IPS DF 4.7 (cell line): ENCODE data around the gene IGF2BP2.

ENCODE experiments used
- DNase-seq: peaks from one replicate; pipeline ENCODE4 v3.0.0-alpha.2; 2013; ENCODE audit warnings: low spot score; ENCODE audit errors: extremely low read depth

IGF2BP2 gene

DNA sequence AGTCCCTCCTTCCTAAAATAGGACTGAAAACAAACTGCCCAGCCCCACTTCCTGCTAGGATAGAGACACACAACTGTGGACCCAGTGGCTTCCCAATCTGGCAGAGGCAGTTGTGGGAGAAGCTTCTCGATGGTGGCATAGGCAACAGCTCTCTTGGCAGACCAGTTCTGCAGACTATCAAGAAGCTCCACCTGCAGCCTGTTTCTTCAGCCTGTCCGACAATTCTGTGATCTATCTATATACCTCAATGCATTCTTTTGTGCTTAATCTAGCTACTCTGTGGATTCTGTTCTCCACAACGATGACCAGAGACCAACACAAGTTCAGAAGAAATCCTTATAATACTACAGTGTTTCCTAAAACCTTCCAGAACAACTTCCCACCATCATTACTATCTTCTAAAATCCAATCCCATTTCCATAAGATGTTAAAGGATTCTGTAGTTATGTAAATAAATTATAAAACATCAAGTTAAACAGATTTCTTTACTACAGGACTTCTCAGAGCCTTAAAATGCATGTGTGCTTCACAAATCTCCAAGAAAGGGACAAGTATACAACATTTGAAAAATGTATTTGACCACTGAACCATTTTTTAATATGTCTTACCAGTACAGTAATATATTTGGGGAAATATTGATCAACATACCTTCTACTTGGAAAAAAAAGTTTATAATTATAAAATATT is 57.7 kb downstream of the IGF2BP2 start:
- DNase-seq: no peak

DNA sequence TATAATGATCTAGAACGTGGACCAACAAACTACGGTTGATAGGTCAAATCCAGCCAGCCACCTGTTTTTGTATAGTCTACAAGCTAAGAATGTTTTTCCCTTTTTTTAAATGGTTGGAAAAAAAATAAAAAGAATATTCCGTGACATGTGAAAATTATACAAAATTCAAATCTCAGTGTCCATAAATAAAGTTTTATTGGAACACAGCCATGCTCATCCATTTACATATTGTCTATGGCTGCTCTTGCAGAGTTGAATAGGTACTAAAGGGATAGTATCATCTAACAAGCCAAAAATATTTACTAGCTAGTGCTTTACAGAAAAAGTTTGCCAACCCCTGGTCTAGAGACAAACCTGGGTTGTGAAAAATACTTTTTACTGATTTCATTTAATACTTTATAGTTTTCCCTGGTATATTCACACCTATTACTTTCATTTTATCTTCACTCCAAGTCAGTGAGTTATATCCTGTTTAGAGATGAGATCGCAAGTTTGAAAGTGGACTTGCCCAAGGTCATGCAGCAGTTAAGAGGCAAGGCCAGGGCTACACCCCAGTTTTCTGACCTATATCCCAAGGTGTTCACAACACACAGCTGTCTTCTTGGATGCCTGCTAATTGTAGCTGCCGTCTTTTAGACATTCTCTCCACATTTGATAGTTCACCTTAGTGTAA is 58.4 kb downstream of the IGF2BP2 start:
- DNase-seq: no peak

DNA sequence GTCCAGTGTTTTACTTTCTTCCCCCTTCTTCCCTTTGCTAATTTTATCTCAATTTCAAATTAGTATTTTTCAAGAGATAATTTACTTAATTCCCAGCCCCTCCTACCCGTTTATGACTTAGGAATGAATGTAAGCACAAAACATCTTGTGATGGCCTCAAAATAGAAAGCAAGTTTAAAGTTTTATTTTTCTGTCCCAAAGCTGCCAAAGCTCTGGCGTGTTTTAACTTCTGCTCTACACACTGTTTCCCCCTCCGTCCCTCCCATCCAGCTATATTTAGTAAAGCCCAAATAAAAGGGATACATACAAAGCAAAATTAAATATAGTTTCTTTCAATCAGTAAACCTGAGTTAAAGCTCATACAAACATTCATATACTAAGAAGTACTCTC is 59.9 kb downstream of the IGF2BP2 start:
- no peak for DNase-seq

DNA sequence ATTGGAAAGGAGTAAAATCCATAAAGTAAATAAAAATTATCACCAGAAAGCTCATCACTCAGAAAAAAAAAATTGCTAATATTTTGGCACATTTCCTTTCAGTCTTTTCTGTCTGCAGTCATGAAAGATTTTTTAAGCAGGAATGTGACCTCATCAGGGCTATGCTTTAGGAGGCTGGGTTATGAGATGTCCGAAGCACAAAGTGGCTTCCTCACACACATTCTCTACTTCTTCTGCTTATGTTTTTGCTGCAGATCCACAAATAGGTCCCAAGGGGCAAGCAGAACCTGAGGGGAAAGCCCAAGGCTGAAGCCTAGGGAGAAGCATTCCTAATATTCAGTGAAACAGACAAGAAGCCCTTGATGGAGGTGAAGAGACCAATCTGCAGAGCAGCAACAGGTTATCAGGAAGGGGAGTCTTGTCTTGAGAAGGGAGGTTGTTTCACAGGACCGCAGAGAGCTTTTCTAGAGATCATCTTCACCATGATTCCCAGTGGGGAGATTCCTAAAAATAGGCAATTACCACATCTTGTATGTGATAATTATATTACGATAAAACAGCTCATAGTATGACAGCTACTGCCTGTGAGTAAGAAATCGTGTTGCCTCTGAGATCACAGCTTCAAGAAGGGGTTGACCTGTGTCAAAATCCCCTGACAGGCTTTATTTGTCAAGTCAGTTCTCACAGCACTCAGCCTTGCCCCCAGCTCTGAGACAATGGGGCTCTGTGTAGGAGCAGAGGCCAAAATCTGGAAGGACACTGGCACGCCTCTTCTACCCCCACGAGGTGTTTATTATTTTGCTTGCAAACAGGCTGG is 60.5 kb downstream of the IGF2BP2 start:
- no peak for DNase-seq

DNA sequence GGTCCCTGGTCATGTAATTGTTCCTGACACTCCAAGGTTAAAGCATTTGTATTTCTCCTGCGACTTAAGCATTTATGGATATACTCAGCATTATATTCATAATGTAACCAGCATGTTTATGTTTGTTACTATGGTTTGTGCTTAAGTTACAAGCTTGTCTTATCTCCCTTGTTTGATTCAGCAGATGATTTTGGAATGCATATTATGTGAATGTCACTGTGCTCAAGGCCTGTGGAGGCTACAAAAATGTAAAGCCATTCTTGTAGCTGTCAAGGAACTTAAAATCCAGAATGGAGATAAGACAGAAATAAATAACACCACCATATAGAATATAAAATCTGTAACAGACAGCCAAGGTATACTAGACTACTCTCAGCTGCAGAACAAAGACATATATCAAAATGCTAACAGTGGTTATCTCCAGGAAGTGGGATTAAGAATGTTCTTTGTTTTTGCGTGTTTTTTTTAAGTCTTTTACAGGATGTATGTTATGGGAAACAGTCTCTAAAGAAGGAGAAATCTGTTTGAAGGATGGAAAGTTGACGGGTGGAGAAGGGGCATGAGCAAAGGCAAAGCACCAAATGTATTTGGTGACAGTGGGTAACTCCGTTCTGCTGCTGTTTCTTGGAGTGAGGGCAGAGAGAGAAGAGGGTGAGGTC is 61.4 kb downstream of the IGF2BP2 start:
- DNase-seq: no peak

DNA sequence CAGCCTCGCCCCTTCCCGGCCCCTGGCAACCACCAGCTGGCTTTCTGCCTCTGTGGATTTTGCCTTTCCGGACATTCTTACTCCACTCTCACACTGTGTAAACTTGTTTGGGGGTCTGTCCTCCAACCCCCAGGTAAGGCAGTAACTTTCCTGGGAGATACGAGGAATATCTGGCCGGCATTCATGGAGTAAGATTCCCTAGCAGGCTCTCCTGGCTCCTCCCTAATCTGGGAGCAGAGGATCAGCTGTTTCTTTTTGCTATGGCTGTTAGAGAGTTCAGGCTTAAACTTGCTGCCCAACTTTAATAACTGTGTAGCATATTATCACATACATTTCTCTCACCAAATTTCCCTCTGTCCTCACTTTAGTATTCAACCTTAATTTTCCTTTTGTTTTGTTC is 64.3 kb downstream of the IGF2BP2 start:
- DNase-seq: no peak

DNA sequence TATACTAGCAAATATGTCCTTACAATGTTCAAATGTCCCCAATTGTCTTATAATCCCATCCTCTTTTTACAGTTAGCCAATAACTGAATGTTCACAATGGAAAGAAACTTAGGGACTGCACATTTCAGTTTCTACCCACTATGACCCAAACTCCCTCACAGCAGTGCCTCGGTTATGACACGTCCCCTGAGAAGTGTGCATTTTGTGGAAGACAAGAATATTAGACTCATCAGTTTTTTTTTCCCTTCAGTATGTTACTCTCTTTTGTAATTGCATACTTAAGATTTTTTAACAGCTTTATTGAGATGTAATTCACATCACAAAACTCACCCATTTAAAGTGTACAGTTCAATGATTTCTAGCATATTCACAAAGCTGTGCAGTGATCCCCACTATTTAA is 64.8 kb downstream of the IGF2BP2 start:
- no peak for DNase-seq

DNA sequence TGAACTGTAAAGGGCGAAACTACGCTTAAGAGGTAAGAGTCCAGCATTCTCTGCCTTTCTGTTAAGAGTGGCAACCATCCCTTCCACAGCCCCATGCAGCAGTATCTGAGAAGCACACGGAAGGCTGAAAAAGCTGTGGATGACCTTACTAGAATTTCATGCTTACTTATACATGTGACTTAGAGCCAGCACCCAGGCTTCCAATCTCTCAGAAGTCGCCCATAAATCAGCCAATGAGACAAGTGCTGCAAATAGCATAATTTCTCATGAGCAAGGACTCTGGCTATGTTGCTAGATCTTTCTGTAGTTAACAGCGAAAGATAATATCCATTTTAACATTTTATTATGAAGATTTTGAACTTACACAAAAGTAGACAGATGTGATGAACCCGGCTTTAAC is 65.3 kb downstream of the IGF2BP2 start:
- no peak for DNase-seq

DNA sequence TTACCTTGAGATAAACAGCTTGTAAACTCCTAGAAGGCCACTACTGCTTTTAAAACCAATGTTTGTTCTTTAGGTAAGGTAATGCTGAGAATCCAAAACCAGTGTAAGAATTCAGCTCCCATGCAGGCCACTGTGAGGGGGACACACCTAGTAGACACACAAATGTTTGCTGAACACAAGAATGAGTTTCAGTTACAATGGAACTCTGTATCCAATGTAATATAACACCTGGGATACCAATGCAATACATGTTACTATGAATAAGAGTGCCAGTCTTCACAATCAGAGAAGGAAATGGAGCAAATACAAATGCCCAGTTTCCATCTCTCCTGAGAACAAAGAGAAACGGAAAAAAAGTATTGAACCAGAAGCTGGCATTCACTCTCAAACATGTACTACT is 65.9 kb downstream of the IGF2BP2 start:
- no peak for DNase-seq

DNA sequence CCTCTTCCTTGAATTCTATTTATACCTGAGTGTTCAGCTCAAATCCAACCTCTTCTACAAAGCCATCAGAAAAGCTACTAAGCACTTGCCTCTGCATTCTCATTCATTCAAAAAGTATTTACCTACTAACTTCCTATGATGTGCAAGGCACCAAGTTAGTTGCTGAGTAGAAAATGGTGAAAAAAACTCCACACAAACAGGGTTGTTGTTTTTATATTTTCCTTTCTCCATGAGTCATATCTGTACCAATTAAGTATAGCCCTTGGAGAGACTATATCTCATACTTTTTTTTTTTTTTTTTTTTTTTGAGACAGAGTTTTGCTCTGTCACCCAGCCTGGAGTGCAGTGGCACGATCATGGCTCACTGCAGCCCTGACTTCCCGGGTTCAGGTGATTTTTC is 67.7 kb downstream of the IGF2BP2 start:
- no peak for DNase-seq

DNA sequence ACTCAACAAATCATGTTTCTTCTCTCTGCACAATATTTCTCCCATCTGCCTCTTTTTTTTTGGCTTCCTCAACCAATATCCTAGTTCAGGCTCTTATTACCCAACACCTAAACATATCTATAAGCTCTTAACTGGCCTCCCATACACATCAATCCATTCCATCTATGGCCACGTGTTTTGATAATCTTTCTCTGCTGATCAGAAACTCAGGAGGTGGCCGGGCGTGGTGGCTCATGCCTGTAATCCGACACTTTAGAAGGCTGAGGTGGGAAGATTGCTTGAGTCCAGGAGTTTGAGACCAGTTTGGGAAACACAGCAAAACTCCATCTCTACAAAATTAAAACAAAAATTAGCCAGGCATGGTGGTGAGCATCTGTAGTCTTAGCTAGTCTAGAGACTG is 68.4 kb downstream of the IGF2BP2 start:
- DNase-seq: no peak

DNA sequence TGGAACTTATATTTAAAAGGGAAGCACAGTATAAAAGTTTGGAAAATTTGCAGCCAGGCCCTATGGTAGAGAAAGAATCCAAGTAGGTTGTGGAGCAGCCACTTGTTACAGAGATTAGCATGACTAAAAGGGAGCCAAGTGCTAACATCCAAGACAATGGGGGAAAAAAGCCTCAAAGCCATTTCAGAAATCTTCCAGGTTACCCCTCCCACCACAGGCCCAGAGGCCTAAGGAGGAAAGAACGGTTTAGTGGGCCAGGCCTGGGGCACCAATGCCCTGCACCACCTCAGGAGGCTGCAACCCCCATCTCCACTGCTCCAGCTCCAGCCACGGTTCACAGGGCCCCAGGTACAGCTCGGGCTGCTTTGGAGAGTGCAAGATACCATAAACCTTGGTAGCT is 69.9 kb downstream of the IGF2BP2 start:
- peak; percentile 62 for DNase-seq

DNA sequence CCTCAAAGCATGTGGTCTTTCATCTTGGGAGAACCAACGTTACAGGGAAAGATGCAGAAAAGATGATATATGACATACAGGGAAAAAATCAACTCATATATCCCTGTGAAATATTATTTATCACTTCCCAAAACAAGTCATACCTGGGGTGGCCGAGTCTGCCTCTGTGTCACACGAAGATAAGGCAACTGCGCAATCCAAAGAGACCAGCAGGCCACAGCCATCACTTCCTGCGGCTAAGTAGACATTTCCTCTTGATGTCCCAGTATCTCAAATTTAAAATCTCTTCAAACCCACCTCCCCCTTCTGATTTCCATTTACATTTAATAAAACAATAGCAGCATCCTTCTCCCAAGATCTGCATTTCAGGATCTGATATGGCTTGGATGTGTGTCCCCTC is 71.5 kb downstream of the IGF2BP2 start:
- DNase-seq: no peak

DNA sequence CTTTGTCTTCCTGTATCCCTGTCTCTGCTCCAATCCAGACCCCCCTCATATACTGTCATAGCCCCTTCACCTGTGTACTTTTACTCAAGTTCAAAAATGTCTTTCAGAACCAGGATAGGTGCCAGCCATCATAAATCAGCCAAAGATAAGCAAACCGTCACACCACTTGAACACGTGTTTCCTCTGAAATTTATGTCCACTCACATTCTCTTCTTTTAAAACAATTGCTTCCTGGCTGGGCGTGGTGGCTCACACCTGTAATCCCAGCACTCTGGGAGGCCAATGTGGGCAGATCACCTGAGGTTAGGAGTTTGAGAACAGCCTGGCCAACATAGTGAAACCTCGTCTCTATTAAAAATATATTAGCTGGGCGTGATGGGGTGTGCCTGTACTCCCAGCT is 74.1 kb downstream of the IGF2BP2 start:
- DNase-seq: no peak

DNA sequence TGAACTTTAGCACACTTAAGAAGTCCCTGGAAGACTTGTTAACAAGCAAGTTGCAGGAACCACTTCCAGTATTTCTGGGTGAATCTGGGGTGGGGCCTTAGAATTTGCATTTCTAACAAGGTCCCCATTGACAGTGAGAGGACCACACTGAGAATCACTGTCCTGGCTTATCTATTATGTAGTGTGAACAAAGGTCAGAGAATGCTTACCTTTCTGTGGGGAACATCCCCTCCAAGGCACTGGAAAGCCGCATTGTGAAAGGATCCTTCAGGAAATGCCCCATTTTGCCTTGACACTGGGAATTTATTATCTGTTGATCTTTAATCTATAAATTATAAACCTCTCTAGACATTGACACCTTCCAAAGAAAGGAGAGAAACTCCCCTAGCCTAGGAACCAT is 74.8 kb downstream of the IGF2BP2 start:
- no peak for DNase-seq

DNA sequence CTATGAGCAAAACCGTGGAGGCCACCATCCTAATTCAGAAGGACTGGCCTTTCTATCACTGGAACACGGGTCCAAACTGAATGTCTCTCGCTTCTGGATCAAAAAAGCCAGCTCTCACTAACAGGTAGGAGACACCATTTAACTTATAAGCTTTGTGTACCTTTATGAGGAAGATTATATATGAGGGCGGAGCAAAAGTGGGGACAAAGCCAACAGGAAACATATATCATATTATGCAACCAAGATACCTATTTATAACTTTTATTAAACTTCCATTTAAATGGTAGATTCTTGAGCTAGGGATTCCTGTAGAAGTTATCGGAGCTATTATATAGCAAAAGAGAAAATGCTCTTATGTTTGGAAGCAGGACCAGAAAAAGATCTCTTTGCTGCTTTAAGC is 78.4 kb downstream of the IGF2BP2 start:
- DNase-seq: no peak

DNA sequence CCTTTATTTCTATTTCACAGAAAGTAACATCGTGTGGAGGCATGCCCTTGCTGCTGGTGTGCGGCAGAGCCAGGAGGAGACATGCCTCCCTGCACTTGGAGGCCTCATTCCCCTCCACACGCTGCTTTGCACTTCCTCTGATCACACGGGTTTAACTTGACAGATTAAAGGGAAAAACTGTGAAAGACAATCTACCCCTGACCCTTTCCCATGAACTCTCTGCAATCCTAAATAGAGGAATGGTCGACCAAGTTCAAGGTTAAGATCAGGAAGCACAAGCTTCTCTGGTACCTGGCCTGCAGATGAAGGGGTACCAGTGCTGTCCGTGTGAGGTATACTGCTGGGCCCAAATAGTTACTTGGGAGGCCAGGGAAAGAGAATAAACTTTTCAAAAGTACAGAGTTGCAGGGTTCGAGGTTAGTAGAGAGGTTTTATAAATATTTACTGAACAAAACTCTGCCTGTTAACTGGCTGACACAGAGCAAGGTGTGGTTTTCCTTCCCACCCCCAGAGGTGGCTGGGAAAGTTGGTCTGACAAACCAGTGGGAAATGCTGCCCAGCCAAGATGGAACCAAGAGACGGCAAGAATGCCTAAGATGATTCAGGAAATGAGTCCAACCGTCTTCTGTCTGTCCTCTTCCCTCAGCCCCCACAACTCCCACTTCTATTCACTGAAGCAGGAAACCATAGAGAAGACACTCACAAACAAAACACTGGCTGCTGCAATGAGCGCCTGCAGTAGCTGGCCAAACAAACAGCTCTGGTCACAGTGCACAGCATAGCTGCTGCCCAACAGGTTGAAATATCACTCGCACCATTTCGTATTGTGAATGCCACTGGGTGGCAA is 79.6 kb downstream of the IGF2BP2 start:
- no peak for DNase-seq

DNA sequence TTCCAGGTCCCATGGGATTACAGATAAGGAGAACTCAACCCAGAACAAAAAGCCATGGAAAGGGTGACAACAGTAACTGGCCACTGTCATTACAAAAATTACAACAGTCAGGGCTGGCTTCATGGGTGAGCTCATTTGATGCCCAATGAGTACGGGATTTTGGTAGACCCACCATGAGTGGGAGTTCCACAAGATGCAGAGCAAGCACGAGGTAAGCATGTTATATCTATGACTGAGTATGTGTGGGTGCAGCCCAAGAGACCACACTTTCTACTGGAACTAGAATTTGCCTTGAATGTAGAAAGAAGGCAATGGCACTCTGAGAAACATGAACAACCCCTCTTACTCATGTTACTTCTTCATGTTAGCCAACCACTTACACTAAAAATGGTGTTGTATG is 83.3 kb downstream of the IGF2BP2 start:
- DNase-seq: no peak

DNA sequence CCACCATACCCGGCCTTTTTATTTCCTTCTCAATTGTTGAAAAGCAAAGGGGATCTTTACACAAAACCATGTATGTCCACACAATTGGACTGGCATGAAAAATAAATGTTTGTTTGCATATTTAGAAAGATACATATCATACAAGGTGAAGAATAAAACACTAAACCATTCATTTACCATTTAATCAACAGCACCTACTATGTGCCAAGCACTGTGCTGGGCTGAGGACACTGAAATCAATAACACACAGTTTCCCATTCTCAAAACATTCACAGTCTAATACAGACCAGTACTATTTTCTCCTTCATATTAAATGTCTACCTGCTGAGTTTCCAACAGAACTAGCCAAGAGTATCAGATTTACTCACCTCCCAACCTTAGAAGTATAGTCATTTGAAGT is 84.7 kb downstream of the IGF2BP2 start:
- DNase-seq: no peak

DNA sequence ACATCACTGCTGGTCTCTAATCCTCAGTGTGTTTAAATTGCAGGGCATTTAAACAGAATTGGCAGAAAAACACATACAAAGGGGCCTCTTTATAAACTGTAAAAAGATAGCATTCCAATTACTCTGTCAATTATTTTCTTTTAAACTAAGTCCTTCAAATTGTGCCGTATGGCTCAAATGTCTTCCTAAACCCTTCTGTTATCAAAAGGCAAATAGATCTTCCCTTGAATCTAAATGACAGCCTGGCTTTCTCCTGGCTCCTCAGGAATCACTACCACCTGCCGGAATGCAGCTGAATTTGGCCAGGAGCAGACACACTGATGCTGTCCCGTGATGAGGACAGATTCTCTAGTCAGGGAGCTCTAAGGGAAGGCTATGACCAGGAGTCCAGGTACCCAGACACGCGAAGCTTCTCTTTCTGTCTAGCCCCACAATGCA is 85.6 kb downstream of the IGF2BP2 start:
- DNase-seq: no peak
